OCI-LY3 (cell line): ENCODE data around the gene SOD1.

Experiments
- EZH2phosphoT487 ChIP-seq: fragments of 200-600 bp; shearing (Covaris generic); IDR thresholded peaks from 2 replicates; pipeline ENCODE4 v1.6.1; 2018; ENCODE audit warnings: antibody characterized with exemption, mixed run types, low read depth
- TF ChIP-seq, protein P1 (sequence below): fragments of 200-600, 300-600 bp; sonication (generic); IDR thresholded peaks from 2 replicates; pipeline ENCODE4 v1.5.1; 2014; ENCODE audit warnings: antibody characterized with exemption, low read length, low read depth

DNA sequence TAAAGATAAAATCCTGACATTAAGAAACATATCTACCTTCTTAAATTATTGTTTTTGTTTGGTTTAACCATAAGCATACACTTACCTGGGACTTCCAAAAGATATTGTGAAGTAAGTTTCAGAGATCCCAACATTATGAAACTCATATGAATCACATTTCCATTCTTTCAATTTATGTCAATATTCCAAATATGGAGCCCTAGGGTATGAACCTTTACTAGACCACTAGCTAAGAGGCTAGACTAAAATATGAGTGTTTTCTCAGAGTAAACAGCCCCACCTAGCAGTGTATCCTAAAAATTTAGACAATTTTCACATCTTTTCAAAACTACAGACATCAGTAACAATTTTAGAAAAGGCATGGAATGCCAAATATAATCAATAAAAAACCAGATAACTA lies 48.0 kb downstream of the SOD1 start:
- TF ChIP-seq, protein P1, sequence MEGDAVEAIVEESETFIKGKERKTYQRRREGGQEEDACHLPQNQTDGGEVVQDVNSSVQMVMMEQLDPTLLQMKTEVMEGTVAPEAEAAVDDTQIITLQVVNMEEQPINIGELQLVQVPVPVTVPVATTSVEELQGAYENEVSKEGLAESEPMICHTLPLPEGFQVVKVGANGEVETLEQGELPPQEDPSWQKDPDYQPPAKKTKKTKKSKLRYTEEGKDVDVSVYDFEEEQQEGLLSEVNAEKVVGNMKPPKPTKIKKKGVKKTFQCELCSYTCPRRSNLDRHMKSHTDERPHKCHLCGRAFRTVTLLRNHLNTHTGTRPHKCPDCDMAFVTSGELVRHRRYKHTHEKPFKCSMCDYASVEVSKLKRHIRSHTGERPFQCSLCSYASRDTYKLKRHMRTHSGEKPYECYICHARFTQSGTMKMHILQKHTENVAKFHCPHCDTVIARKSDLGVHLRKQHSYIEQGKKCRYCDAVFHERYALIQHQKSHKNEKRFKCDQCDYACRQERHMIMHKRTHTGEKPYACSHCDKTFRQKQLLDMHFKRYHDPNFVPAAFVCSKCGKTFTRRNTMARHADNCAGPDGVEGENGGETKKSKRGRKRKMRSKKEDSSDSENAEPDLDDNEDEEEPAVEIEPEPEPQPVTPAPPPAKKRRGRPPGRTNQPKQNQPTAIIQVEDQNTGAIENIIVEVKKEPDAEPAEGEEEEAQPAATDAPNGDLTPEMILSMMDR, result no peak
- TF ChIP-seq EZH2phosphoT487, result no peak
